C4-2B (cell line): ENCODE measurements around the gene ERC2.

Experiments
- ZFX ChIP-seq: fragments of 450-650 bp; IDR thresholded peaks from 2 replicates; pipeline ENCODE4 v1.6.1; 2017
- TF ChIP-seq, protein P1 (sequence below): fragments of 450-650 bp; conservative IDR thresholded peaks from 2 replicates; pipeline ENCODE4 v1.5.1; 2017; ENCODE audit warnings: mild to moderate bottlenecking

DNA sequence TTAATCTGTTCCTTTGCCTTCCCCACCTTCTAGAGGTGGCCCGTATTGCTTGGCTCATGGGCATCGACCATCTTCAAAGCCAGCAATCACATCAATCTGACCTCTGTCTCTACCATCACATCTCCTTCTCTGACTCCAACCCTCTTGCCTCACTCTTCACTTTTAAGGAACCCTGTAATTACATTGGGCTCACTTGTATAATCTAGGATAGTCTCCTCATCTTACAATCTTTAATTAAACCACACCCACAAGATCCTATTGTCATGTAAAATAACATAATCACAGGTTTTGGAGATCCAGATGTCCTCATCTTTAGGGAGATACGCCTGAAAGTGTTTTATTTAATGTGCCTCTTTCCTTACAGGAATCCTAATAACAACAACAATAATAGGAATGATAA, 234.5 kb downstream of the ERC2 start:
- TF ChIP-seq, protein P1, sequence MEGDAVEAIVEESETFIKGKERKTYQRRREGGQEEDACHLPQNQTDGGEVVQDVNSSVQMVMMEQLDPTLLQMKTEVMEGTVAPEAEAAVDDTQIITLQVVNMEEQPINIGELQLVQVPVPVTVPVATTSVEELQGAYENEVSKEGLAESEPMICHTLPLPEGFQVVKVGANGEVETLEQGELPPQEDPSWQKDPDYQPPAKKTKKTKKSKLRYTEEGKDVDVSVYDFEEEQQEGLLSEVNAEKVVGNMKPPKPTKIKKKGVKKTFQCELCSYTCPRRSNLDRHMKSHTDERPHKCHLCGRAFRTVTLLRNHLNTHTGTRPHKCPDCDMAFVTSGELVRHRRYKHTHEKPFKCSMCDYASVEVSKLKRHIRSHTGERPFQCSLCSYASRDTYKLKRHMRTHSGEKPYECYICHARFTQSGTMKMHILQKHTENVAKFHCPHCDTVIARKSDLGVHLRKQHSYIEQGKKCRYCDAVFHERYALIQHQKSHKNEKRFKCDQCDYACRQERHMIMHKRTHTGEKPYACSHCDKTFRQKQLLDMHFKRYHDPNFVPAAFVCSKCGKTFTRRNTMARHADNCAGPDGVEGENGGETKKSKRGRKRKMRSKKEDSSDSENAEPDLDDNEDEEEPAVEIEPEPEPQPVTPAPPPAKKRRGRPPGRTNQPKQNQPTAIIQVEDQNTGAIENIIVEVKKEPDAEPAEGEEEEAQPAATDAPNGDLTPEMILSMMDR, result no peak
- TF ChIP-seq ZFX, result no peak
